ENCODE data around the gene SWT1. TPM values are rescaled to one million over a fixed set of nuclear protein-coding genes. Genes with fewer than 3 reads are reported as not detected.
A peak's percentile ranks its signal among the peaks of the same experiment; 100 is the strongest.

The SWT1 gene
- total and polyA plus RNA-seq, 9 of the 15 experiments (the other 6 are each of a cell fraction or from before 2014, with no cell fraction given): 1.5 to 3.4 (median 2.3) TPM

- TF ChIP-seq ZNF445 (CRISPR knock-in tag; IDR thresholded peaks at IDR 0.05; ENCODE audit: low read depth) (no peak), DNMT1 (IDR thresholded peaks at IDR 0.05) (no peak), FUS (optimal IDR thresholded peaks at IDR 0.05; ENCODE audit: low read depth, low read length) (peak; percentile 16), SRSF3 (IDR thresholded peaks at IDR 0.05; ENCODE audit: insufficient read depth, low read length) (0 out of 2 replicates have a peak, but pooled peaks have one; percentile 53), ZBTB12 (CRISPR knock-in tag; IDR thresholded peaks at IDR 0.05) (peak; percentile 76), SOX6 (IDR thresholded peaks at IDR 0.05) (no peak), CHD1 (IDR thresholded peaks at IDR 0.05; ENCODE audit: low read length) (peak; percentile 60), NR1H2 (CRISPR knock-in tag; IDR thresholded peaks at IDR 0.05) (no peak; the same call in 1 of the 2 replicates), SAFB (IDR thresholded peaks at IDR 0.05; ENCODE audit: borderline replicate concordance, low read depth, low read length) (peak; percentile 73; the same call in 1 of the 2 replicates), TEAD4 (IDR thresholded peaks at IDR 0.05; ENCODE audit: low read length) (no peak), TEAD4 (CRISPR knock-in tag; IDR thresholded peaks at IDR 0.05; ENCODE audit: borderline replicate concordance) (no peak), PHB (CRISPR knock-in tag; IDR thresholded peaks at IDR 0.05) (no peak), KAT7 (CRISPR knock-in tag; IDR thresholded peaks at IDR 0.05; ENCODE audit: borderline replicate concordance) (peak; percentile 72; the same call in 1 of the 2 replicates), MYNN (IDR thresholded peaks at IDR 0.05) (peak; percentile 69; the same call in 1 of the 2 replicates), MYNN (CRISPR knock-in tag; IDR thresholded peaks at IDR 0.05) (no peak), ZNF347 (CRISPR knock-in tag; IDR thresholded peaks at IDR 0.05; ENCODE audit: low read depth) (no peak), JUN (IDR thresholded peaks at IDR 0.05; ENCODE audit: borderline replicate concordance, low read depth, low read length) (no peak), JUN (CRISPR knock-in tag; IDR thresholded peaks at IDR 0.05; ENCODE audit: borderline replicate concordance) (no peak; the same call in 1 of the 2 replicates), RUNX1 (IDR thresholded peaks at IDR 0.05; ENCODE audit: low read depth) (no peak), HLTF (IDR thresholded peaks at IDR 0.05) (0 out of 2 replicates have a peak, but pooled peaks have one; percentile 10), RAD51 (IDR thresholded peaks at IDR 0.05; ENCODE audit: borderline replicate concordance, low read depth) (no peak), BRD9 (IDR thresholded peaks at IDR 0.05; ENCODE audit: low read depth, partially characterized antibody) (no peak), ZNF354B (CRISPR knock-in tag; IDR thresholded peaks at IDR 0.05) (no peak), POLR3A (IDR thresholded peaks at IDR 0.05; ENCODE audit: borderline replicate concordance, extremely low read depth, insufficient read depth, insufficient read length) (no peak), ATF4 (CRISPR knock-in tag; IDR thresholded peaks at IDR 0.05) (peak; percentile 38; the same call in 1 of the 2 replicates), HES1 (IDR thresholded peaks at IDR 0.05; ENCODE audit: low read depth) (no peak), FOSL1 (tag; conservative IDR thresholded peaks at IDR 0.05) (no peak), CCNT2 (IDR thresholded peaks at IDR 0.05; ENCODE audit: borderline replicate concordance, extremely low read depth, insufficient read length, low read depth, low read length) (peak; percentile 35)
Observed at GRCh38 chr1:185316163-185317033, 159.4 kb downstream of the SWT1 start (continued).
